GM12875 (cell line): ENCODE data around the gene TM9SF1.
A peak's percentile ranks its signal among the peaks of the same experiment; 100 is the strongest.
"Not testable (repeated sequence)": the region's sequence is repeated elsewhere in the genome, so short reads cannot be mapped to it uniquely, and the experiment has no call there.

Experiments used
- H3K4me3 ChIP-seq: one replicate; pipeline ENCODE4 v1.5.1; 2011; ENCODE audit warnings: low read depth, low read length, control low read depth
- CTCF ChIP-seq: IDR thresholded peaks from 2 replicates; pipeline ENCODE4 v1.5.1; 2011; ENCODE audit warnings: low read depth, mild to moderate bottlenecking, control low read depth, inconsistent platforms, low read length, moderate library complexity, borderline replicate concordance; ENCODE audit not compliant: insufficient read depth

Gene TM9SF1

GRCh38 chr14:24219080-24219479 is 23.8 kb upstream of the TM9SF1 start:
- TF ChIP-seq CTCF: no peak

GRCh38 chr14:24216876-24217275 is 21.6 kb upstream of the TM9SF1 start:
- not testable (repeated sequence) for H3K4me3 ChIP-seq

More at GRCh38 chr14:24219080-24219479, 23.8 kb upstream of the TM9SF1 start:
- no peak overlapping the region for H3K4me3 ChIP-seq

GRCh38 chr14:24216345-24216699 is 21.1 kb upstream of the TM9SF1 start:
- no peak for TF ChIP-seq CTCF
- H3K4me3 ChIP-seq: no peak overlapping the region

- peak; percentile 87 for TF ChIP-seq CTCF
- peak within 1 kb of the TSS; percentile 49 for H3K4me3 ChIP-seq
Observed at GRCh38 chr14:24215495-24216344, 20.5 kb upstream of the TM9SF1 start, which contains the start of gene MDP1. TSS of gene MDP1 (minus strand) at chr14:24216066. CDS start at chr14:24215955, 111 bp downstream.

GRCh38 chr14:24213866-24214662 is 18.8 kb upstream of the TM9SF1 start:
- TF ChIP-seq CTCF: no peak
- H3K4me3 ChIP-seq: no peak overlapping the region

GRCh38 chr14:24212924-24213865 is 18.0 kb upstream of the TM9SF1 start, which contains the start of gene CHMP4A:
TSS of gene CHMP4A (minus strand) at chr14:24213488. CDS start at chr14:24213439, 49 bp downstream.
- no peak for TF ChIP-seq CTCF
- peak within 1 kb of the TSS; percentile 67 for H3K4me3 ChIP-seq

GRCh38 chr14:24211311-24211710 is 16.1 kb upstream of the TM9SF1 start:
- no peak overlapping the region for H3K4me3 ChIP-seq
- TF ChIP-seq CTCF: no peak
